ENCODE data around the gene ADCY4. TPM values are rescaled to one million over a fixed set of nuclear protein-coding genes. Genes with fewer than 3 reads are reported as not detected.

Gene ADCY4
- total and polyA plus RNA-seq, 4 donors, result 22.6 to 42.8 (median 36.0) TPM

- DNase-seq (no peak), ATAC-seq (ENCODE audit: insufficient read depth, low FRiP score) (no peak)
- 79 to 85% methylated on average over 5 of the region's 5 CpGs for WGBS, 2 donors
- Histone ChIP-seq H3K27me3 (ENCODE audit: control insufficient read depth in 3 of 3, insufficient read depth in 3 of 3, low read length in 2 of 3) (peaks cover 0 to 8% (median 5%) of the 10 kb centered on the region in 3 donors), H3K4me3 (no peak overlapping the region), H3K36me3 (ENCODE audit: control insufficient read depth in 4 of 4, insufficient read depth in 4 of 4, low read length in 4 of 4) (no peaks in the 10 kb centered on the region), H3K4me1 (ENCODE audit: control insufficient read depth in 5 of 5, insufficient read depth in 5 of 5, low read length in 5 of 5) (peaks cover 0 to 8% (median 0%) of the 10 kb centered on the region in 5 donors), H3K9me3 (ENCODE audit: control insufficient read depth in 4 of 4, insufficient read depth in 3 of 4, low read length in 3 of 4) (no peaks in the 10 kb centered on the region), H3K9ac (ENCODE audit: insufficient read depth in 1 of 2, low read length in 2 of 2) (no peak overlapping the region), H3K27ac (ENCODE audit: low read depth in 1 of 2, low read length in 1 of 2) (no peak overlapping the region)
- no peak for TF ChIP-seq CTCF (IDR thresholded peaks at IDR 0.05; ENCODE audit: control extremely low read depth, extremely low read depth)
Measured at GRCh38 chr14:24349742-24350141, 14.9 kb upstream of the ADCY4 start.

- TF ChIP-seq CTCF (IDR thresholded peaks at IDR 0.05; ENCODE audit: control extremely low read depth, extremely low read depth), result no peak
- H3K4me3 ChIP-seq, result no peak overlapping the region
- H3K36me3 ChIP-seq (ENCODE audit: control insufficient read depth in 4 of 4, insufficient read depth in 4 of 4, low read length in 4 of 4), result no peaks in the 10 kb centered on the region
- ATAC-seq (ENCODE audit: insufficient read depth, low FRiP score) (no peak), DNase-seq (no peak)
- 97 to 98% methylated on average over 2 of the region's 2 CpGs for WGBS, 2 donors
- no peak overlapping the region for H3K9ac ChIP-seq (ENCODE audit: insufficient read depth in 1 of 2, low read length in 2 of 2)
- H3K9me3 ChIP-seq (ENCODE audit: control insufficient read depth in 4 of 4, insufficient read depth in 3 of 4, low read length in 3 of 4), result no peaks in the 10 kb centered on the region
- no peak overlapping the region for H3K27ac ChIP-seq (ENCODE audit: low read depth in 1 of 2, low read length in 1 of 2)
- H3K27me3 ChIP-seq (ENCODE audit: control insufficient read depth in 3 of 3, insufficient read depth in 3 of 3, low read length in 2 of 3), result peaks cover 0 to 14% (median 11%) of the 10 kb centered on the region in 3 donors
- H3K4me1 ChIP-seq (ENCODE audit: control insufficient read depth in 5 of 5, insufficient read depth in 5 of 5, low read length in 5 of 5), result peaks cover 0 to 8% (median 0%) of the 10 kb centered on the region in 5 donors
Measured at GRCh38 chr14:24348186-24348585, 13.3 kb upstream of the ADCY4 start.

- no peak overlapping the region for H3K4me3 ChIP-seq
- no peak for ATAC-seq (ENCODE audit: insufficient read depth, low FRiP score)
- no peak for DNase-seq
- H3K9ac ChIP-seq (ENCODE audit: insufficient read depth in 1 of 2, low read length in 2 of 2), result no peak overlapping the region
- no peak for TF ChIP-seq CTCF (IDR thresholded peaks at IDR 0.05; ENCODE audit: control extremely low read depth, extremely low read depth)
- H3K27ac ChIP-seq (ENCODE audit: low read depth in 1 of 2, low read length in 1 of 2), result no peak overlapping the region
- WGBS, 2 donors, result 48 to 50% methylated on average over 1 of the region's 1 CpG
- H3K27me3 ChIP-seq (ENCODE audit: control insufficient read depth in 3 of 3, insufficient read depth in 3 of 3, low read length in 2 of 3), result peaks cover 0 to 17% (median 13%) of the 10 kb centered on the region in 3 donors
- no peaks in the 10 kb centered on the region for H3K36me3 ChIP-seq (ENCODE audit: control insufficient read depth in 4 of 4, insufficient read depth in 4 of 4, low read length in 4 of 4)
- peaks cover 0 to 7% (median 0%) of the 10 kb centered on the region in 5 donors for H3K4me1 ChIP-seq (ENCODE audit: control insufficient read depth in 5 of 5, insufficient read depth in 5 of 5, low read length in 5 of 5)
- no peaks in the 10 kb centered on the region for H3K9me3 ChIP-seq (ENCODE audit: control insufficient read depth in 4 of 4, insufficient read depth in 3 of 4, low read length in 3 of 4)
Measured at GRCh38 chr14:24347134-24347533, 12.3 kb upstream of the ADCY4 start.
